Gastroesophageal sphincter (tissue), 4 donors: ENCODE measurements around the gene SPINK8. TPM values are rescaled to one million over a fixed set of nuclear protein-coding genes. Genes with fewer than 3 reads are reported as not detected.

ENCODE experiments used
- ATAC-seq: fragments of 150-250 bp; one replicate; pipeline ENCODE4 v1.9.1; 2016; ENCODE audit warnings: mild to moderate bottlenecking, moderate library complexity
- H3K27ac ChIP-seq, 4 donors: fragments of 200-600 bp; sonication (generic) in 3 of 4; 1 replicate in 3 of 4; 2 replicates in 1 of 4; pipeline ENCODE4 v1.5.1; 2016 to 2019
- H3K27me3 ChIP-seq: fragments of 200-600 bp; sonication (generic); one replicate; pipeline ENCODE4 v1.5.1; 2019
- H3K36me3 ChIP-seq, 2 donors: fragments of 200-600 bp; sonication (generic); one replicate each; pipeline ENCODE4 v1.5.1; 2019; ENCODE audit warnings: control low read depth in 1 of 2
- H3K4me1 ChIP-seq, 3 donors: fragments of 200-600 bp; sonication (generic); 1 replicate in 2 of 3; 2 replicates in 1 of 3; pipeline ENCODE4 v1.5.1; 2016 to 2019; ENCODE audit warnings: control low read depth in 2 of 3
- H3K4me3 ChIP-seq, 2 donors: fragments of 200-600 bp; sonication (generic); one replicate each; pipeline ENCODE4 v1.5.1; 2019; ENCODE audit warnings: mild to moderate bottlenecking in 1 of 2, moderate library complexity in 1 of 2
- H3K9me3 ChIP-seq, 3 donors: fragments of 200-600 bp; sonication (generic); one replicate each; pipeline ENCODE4 v1.5.1; 2017 to 2019; ENCODE audit warnings: control low read depth in 2 of 3
- EP300 ChIP-seq: sonication (generic); formaldehyde crosslinking; IDR thresholded peaks from one replicate; pipeline ENCODE4 v1.6.1; 2017; ENCODE audit warnings: antibody characterized with exemption, mild to moderate bottlenecking
- POLR2A ChIP-seq, 2 donors: fragments of 450-650 bp; IDR thresholded peaks; one replicate each; pipeline ENCODE4 v1.6.1; 2017; ENCODE audit warnings: antibody characterized with exemption in 2 of 2, mild to moderate bottlenecking in 2 of 2, moderate library complexity in 1 of 2
- POLR2AphosphoS5 ChIP-seq: sonication (generic); formaldehyde crosslinking; IDR thresholded peaks from one replicate; pipeline ENCODE4 v1.6.1; 2017; ENCODE audit warnings: antibody characterized with exemption
- WGBS, 2 donors: methylation state at CpG; one replicate each; pipeline ENCODE4 v1.1.5; 2018; ENCODE audit warnings: low coverage in 1 of 2; 5-methylcytosine and 5-hydroxymethylcytosine counted together
- total RNA-seq, 4 donors: library from RNA; depleted of rRNA; stranded (reverse); fragments of >200 nt; gene quantifications; one replicate each; pipeline ENCODE4 v1.1.0, GENCODE V29; 2016
- TF ChIP-seq, protein P1 (sequence below), 4 experiments: fragments of 200-600 bp in 2 of 4; fragments of 450-650 bp in 2 of 4; sonication (generic) in 1 of 4; IDR thresholded peaks; one replicate each; pipeline ENCODE4 v1.5.1; 2017 to 2019; ENCODE audit warnings: antibody characterized with exemption in 4 of 4, mild to moderate bottlenecking in 2 of 4, moderate library complexity in 2 of 4

The SPINK8 gene
- total RNA-seq, 4 donors from 2014 or later, result not detected

GRCh38 chr3:48289659-48290058, 43.8 kb downstream of the SPINK8 start:
- no peaks in the 10 kb centered on the region for H3K27me3 ChIP-seq
- peaks cover 3 to 57% of the 10 kb centered on the region in 2 donors for H3K36me3 ChIP-seq
- 60 to 63% methylated on average over 1 of the region's 1 CpG for WGBS, 2 donors
- ATAC-seq, result no peak
- H3K4me1 ChIP-seq, result no peaks in the 10 kb centered on the region
- H3K4me3 ChIP-seq, result no peak overlapping the region
- H3K9me3 ChIP-seq, result no peaks in the 10 kb centered on the region
- no peak overlapping the region for H3K27ac ChIP-seq
- no peak for TF ChIP-seq EP300
- no peak for TF ChIP-seq POLR2AphosphoS5

DNA sequence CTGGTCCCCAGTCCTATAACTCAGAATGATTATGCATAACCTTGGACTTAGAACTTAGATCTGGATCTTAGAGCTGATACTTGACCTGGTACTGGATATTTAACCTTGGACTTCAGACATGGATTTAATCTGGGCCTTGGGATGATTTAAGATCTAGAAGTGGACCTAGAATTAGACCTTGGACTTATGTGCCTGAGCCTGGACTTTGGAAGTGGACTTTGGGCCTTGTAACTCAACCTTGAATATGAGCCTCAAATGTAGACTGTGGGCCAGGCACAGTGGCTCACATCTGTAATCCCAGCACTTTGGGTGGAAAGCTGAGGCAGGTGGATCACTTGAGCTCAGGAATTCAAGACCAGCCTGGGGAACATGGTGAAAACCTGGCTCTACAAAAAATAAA, 46.4 kb downstream of the SPINK8 start:
- no peaks in the 10 kb centered on the region for H3K9me3 ChIP-seq
- no peaks in the 10 kb centered on the region for H3K27me3 ChIP-seq
- no peaks in the 10 kb centered on the region for H3K4me1 ChIP-seq
- no peak for ATAC-seq
- TF ChIP-seq EP300, result no peak
- no peak for TF ChIP-seq POLR2A (IDR thresholded peaks at IDR 0.05)
- H3K4me3 ChIP-seq, result no peak overlapping the region
- H3K27ac ChIP-seq, result no peak overlapping the region
- H3K36me3 ChIP-seq, result peaks cover 0 to 31% of the 10 kb centered on the region in 2 donors

- ATAC-seq, result no peak
Observed at GRCh38 chr3:48286308-48286707, 47.2 kb downstream of the SPINK8 start.

GRCh38 chr3:48285675-48286074, 47.8 kb downstream of the SPINK8 start:
- H3K27ac ChIP-seq, result no peak overlapping the region
- H3K4me3 ChIP-seq, result no peak overlapping the region
- H3K9me3 ChIP-seq, result no peaks in the 10 kb centered on the region
- no peak for ATAC-seq
- no peaks in the 10 kb centered on the region for H3K27me3 ChIP-seq
- no peak for TF ChIP-seq EP300
- TF ChIP-seq, protein P1, sequence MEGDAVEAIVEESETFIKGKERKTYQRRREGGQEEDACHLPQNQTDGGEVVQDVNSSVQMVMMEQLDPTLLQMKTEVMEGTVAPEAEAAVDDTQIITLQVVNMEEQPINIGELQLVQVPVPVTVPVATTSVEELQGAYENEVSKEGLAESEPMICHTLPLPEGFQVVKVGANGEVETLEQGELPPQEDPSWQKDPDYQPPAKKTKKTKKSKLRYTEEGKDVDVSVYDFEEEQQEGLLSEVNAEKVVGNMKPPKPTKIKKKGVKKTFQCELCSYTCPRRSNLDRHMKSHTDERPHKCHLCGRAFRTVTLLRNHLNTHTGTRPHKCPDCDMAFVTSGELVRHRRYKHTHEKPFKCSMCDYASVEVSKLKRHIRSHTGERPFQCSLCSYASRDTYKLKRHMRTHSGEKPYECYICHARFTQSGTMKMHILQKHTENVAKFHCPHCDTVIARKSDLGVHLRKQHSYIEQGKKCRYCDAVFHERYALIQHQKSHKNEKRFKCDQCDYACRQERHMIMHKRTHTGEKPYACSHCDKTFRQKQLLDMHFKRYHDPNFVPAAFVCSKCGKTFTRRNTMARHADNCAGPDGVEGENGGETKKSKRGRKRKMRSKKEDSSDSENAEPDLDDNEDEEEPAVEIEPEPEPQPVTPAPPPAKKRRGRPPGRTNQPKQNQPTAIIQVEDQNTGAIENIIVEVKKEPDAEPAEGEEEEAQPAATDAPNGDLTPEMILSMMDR (IDR thresholded peaks at IDR 0.05), result no peak
- no peak for TF ChIP-seq POLR2A (IDR thresholded peaks at IDR 0.05)
- TF ChIP-seq POLR2AphosphoS5, result no peak
- peaks cover 0 to 17% of the 10 kb centered on the region in 2 donors for H3K36me3 ChIP-seq
- H3K4me1 ChIP-seq, result no peaks in the 10 kb centered on the region
- 87 to 100% methylated on average over 1 of the region's 1 CpG for WGBS, 2 donors

More at GRCh38 chr3:48286308-48286707, 47.2 kb downstream of the SPINK8 start:
- Histone ChIP-seq H3K27me3 (no peaks in the 10 kb centered on the region), H3K4me1 (no peaks in the 10 kb centered on the region), H3K36me3 (peaks cover 0 to 23% of the 10 kb centered on the region in 2 donors), H3K4me3 (no peak overlapping the region), H3K9me3 (no peaks in the 10 kb centered on the region), H3K27ac (no peak overlapping the region)
- WGBS, 2 donors, result 97 to 100% methylated on average over 2 to 3 of the region's 3 CpGs
- TF ChIP-seq EP300, result no peak
- TF ChIP-seq, protein P1 (IDR thresholded peaks at IDR 0.05), result no peak
- no peak for TF ChIP-seq POLR2A (IDR thresholded peaks at IDR 0.05)
- no peak for TF ChIP-seq POLR2AphosphoS5

DNA sequence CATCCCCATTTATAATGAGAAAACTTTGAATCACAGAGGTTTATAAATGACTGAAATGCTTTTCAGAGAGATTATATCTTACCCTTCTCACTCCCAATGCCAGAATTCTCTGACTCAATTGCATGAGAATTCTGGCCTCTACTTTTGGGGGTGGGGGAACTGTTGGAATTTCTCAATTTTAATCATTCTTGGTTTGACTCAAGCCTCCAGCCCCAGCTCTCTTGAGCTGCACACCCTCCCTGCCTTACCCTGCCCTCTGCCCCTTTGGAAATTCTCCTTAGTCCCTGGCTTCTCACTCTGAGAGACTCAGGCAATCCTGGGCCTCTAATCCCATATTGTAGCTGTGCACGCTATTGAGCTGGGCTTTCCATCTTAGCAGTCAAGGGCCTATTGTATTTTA, 48.3 kb downstream of the SPINK8 start:
- no peaks in the 10 kb centered on the region for H3K9me3 ChIP-seq
- ATAC-seq, result no peak
- no peak overlapping the region for H3K27ac ChIP-seq
- no peak for TF ChIP-seq POLR2A (IDR thresholded peaks at IDR 0.05)
- H3K27me3 ChIP-seq, result no peaks in the 10 kb centered on the region
- H3K36me3 ChIP-seq, result peaks cover 0 to 16% of the 10 kb centered on the region in 2 donors
- H3K4me3 ChIP-seq, result no peak overlapping the region
- H3K4me1 ChIP-seq, result no peaks in the 10 kb centered on the region
- WGBS, 2 donors, result 91 to 100% methylated on average over 1 of the region's 1 CpG

DNA sequence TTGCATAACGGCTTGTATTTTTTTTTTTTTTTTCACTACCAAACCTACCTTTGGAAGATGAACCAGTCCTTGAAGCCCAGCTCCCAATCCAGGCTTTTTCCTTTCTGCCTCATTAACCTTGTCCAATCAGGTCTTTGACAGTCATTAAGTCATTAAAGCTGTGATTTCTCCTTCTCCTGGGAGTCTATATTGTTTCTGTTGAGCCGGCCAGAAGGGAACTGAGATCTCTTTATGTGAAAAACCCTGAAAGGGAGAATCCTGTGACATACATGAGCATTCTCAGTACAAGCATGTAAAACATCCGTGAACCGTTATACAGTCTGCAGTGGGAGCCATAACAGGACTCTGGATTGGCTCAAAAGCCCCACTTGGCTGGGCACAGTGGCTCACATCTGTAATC, 52.6 kb downstream of the SPINK8 start:
- no peaks in the 10 kb centered on the region for H3K9me3 ChIP-seq
- no peaks in the 10 kb centered on the region for H3K27me3 ChIP-seq
- no peak overlapping the region for H3K4me3 ChIP-seq
- TF ChIP-seq EP300 (no peak), POLR2A (IDR thresholded peaks at IDR 0.05) (no peak), POLR2AphosphoS5 (no peak)
- TF ChIP-seq, protein P1 (IDR thresholded peaks at IDR 0.05), result no peak
- no peak overlapping the region for H3K27ac ChIP-seq
- no peaks in the 10 kb centered on the region for H3K4me1 ChIP-seq
- no peak for ATAC-seq
- H3K36me3 ChIP-seq, result no peaks in the 10 kb centered on the region
- WGBS, 2 donors, result 66 to 82% methylated on average over 4 of the region's 4 CpGs
